22Rv1 (cell line): ENCODE data around the gene LINC01488.

Experiments used
- ZFX ChIP-seq: fragments of 450-650 bp; IDR thresholded peaks from 2 replicates; pipeline ENCODE4 v1.6.1; 2017; ENCODE audit warnings: antibody characterized with exemption, borderline replicate concordance
- TF ChIP-seq, protein P1 (sequence below): fragments of 450-650 bp; IDR thresholded peaks from 2 replicates; pipeline ENCODE4 v1.5.1; 2017; ENCODE audit warnings: mild to moderate bottlenecking

DNA sequence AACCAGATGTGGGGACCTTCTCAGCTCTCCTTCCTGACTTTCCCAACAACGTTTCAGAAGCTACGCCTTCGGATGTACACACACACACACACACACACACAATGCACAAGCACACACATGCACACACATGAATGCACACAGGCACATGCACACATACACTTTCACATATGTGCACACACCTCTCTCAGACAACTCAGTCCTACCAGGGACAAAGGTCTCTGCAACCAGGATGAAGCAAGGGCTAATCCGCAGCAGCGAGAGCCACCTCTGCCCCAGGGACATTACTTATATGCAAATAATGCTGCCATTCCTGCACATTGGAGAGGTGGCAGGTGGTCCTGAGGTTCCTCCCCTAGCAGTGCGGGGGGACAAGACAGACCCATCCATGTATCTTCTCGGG, 27.4 kb upstream of the LINC01488 start:
- TF ChIP-seq, protein P1, sequence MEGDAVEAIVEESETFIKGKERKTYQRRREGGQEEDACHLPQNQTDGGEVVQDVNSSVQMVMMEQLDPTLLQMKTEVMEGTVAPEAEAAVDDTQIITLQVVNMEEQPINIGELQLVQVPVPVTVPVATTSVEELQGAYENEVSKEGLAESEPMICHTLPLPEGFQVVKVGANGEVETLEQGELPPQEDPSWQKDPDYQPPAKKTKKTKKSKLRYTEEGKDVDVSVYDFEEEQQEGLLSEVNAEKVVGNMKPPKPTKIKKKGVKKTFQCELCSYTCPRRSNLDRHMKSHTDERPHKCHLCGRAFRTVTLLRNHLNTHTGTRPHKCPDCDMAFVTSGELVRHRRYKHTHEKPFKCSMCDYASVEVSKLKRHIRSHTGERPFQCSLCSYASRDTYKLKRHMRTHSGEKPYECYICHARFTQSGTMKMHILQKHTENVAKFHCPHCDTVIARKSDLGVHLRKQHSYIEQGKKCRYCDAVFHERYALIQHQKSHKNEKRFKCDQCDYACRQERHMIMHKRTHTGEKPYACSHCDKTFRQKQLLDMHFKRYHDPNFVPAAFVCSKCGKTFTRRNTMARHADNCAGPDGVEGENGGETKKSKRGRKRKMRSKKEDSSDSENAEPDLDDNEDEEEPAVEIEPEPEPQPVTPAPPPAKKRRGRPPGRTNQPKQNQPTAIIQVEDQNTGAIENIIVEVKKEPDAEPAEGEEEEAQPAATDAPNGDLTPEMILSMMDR, result no peak
- no peak for TF ChIP-seq ZFX
